ENCODE results near the gene CHRNA1. TPM values are rescaled to one million over a fixed set of nuclear protein-coding genes. Genes with fewer than 3 reads are reported as not detected.
A peak's percentile ranks its signal among the peaks of the same experiment; 100 is the strongest.

The CHRNA1 gene
- total RNA-seq: not detected

DNA sequence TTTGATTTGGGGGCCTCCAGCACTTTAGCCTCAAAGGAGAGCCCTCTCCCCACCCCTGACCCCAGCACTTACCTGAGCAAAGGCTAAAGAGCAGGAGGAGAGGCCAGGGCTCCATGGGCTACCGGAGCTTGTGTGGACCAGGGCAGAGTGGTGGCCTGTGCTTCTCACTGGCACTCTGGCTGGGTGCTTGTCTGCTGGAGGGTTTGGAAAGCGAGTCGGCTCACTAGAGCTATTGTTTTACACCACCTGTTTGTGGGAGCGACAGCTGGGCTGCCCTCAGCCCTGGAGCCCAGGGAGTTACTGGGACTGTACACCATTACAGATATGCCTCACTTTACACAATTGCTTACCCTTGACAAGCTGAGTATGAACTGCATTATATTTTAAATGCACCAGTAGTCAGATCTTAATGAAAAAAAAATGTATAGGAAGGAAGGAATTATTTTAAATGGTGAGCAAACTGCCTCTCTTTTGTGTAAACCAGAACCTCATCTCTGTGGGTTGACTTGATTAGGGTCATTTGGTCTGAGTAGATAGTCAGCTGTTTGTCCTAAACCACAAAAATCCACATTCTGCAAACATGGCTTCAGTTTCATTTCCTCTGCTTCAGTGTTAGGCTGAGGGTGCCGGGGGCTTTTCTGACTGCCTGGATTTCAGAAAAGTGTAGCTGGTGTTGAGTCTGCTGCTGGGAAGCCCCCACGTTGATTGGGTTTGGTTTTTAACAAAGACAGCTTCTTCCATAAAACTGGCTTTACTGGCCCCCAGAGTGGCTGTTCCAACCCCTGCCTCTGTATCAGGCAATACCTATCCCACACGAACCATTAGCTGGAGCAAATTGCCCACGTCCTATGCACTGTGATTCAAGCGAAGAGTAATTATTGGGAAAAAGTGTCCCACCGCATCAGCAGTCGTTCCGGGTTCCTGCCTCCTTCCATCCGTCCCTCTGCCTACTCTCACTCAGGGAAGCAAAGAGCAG lies at the start of gene CHRNA1:
Gene CHRNA1, minus strand, starts transcription at position 193 of the 976 bp plus-strand sequence. Its CDS starts 78 bp downstream, at position 115.
- DNase-seq (ENCODE audit: low spot score): no peak

DNA sequence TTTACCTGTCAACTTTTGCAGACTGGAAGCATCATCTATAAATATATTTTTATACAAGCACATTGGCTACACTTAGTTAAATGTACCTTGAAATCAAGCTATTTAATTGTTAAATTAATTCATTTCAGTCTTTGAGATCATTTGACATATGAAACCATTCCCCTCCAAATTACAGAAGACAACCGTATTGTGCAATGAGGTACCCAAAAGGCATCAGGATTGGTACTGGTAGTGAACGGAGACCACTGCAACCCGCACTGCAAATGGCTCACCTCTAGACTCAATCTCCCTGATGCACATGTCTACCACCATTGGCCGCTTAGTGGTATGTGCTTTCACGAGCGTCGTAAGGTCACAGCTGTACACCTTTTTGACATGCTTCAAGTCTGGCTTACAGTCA lies 47.8 kb upstream of the CHRNA1 start:
- DNase-seq (ENCODE audit: low spot score): no peak

GRCh38 chr2:174807931-174808330 lies 43.7 kb upstream of the CHRNA1 start:
- no peak for DNase-seq (ENCODE audit: low spot score)

- no peak for DNase-seq (ENCODE audit: low spot score)
These were observed 41.5 kb upstream of the CHRNA1 start for GRCh38 chr2:174805803-174806202.

GRCh38 chr2:174802459-174802858 lies 38.2 kb upstream of the CHRNA1 start:
- no peak for DNase-seq (ENCODE audit: low spot score)

DNA sequence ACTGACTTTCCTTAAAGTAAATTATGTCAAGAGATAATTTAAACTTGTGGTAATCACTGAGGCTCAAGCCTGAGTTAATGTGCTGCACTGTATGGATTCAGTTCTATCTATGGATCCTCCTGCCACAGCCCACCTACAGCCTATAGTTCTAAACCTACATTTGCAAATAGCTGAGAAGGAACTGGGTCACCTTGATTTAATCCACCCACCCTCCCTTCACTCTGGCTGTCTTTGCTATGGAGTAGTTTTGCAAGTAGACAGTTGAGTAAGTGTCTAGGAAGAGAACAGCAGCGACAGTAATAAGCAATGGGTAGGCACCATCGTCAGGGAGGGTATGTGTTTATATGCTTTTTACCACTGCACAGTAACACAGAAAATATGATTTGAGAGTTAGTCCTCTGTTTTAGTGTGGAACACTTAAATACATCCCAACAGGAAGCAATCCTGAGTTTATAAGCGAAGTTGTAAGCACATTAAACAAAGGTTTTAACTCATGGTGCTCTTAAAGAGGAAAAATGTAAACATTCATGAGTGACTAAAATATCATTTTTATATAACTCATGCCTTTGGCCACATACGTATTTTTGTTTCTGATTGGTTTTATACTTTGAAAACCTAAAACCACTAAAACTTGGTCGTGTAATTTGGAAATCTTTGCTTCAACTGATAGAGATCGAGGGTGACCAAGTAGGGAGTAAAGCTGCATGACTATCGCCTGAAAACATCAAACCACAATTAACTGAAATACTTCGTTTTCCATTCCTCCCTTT lies 36.3 kb upstream of the CHRNA1 start:
- DNase-seq (ENCODE audit: low spot score): no peak

GRCh38 chr2:174798801-174799200 lies 34.5 kb upstream of the CHRNA1 start:
- no peak for DNase-seq (ENCODE audit: low spot score)

DNA sequence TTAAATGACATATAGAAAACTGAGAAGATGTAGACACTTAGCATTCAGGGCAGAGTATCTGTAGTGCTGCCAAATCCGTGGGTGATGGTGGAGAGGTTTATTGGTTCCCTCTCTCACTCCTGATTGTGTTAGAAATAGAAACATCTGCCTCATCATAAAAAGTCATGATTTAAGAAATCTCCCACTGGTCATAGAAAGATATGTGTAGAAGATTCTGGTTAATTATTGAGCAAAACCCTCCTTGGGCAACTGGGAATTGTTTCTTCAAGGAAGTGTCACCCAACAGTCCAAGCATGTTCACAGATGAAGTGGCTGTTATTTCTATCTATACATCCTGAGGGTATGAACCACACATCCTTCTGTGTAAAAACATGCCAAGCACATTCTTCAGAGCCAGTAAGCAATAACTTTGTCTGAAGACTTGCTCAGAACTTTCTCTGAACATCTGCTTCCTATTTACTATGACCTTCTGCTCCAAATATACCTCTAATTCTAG lies 33.6 kb upstream of the CHRNA1 start:
- no peak for DNase-seq (ENCODE audit: low spot score)

DNA sequence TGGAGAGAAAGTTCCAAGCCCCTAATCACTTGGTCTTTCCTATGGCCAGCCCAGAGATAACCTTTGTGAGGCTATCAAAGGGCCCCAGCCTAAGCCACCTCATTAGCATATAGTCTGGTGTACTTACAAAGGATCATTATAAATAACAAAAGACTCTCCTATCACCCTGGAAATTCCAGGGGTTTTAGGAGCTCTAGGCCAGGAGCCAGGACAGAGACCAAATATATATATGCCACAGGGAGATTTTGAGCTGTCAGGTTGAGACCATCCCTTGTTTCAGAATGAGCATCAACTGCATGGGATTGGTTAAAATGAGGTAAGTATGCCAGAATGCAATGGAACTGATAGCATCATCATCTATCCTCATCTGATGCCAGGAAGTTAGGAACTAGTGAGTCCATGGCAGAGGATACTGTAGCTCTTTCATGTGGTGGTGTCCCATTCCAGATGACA lies 32.1 kb upstream of the CHRNA1 start:
- DNase-seq (ENCODE audit: low spot score): no peak

- no peak for DNase-seq (ENCODE audit: low spot score)
These were observed 30.6 kb upstream of the CHRNA1 start for GRCh38 chr2:174794851-174795374.

DNA sequence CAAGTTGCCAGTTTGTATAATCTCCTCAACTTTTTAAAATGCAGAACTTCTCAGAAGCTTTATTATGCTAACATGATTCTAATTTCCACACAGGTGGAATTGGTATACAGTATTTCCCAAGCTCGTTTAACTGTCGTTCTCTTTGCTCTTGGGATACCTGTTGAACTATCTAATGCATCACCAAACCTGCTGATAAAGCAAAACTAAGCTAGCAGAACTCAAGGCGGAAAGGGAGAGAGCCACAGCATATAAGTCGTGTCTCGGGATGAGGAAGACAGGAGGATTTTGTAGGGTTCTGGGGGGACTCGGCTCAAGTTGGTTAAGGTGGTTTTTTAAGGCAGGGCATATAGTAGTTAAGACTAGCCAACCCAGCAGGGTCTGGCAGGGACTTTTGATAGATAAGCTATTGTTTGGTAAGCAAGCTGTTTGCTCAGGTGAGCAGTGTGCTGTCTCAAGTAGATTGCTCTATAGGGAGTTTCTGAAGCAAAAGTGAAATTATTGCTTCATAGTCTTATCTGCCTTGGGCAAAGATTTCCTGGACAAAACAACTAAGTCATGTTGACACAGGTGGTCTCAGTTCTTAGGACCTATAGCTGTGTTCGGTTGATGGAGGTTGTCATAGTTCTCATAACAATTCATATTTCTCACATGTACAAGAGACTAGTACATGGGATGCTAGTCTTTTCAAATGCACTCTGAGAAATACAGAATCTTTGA lies 28.2 kb upstream of the CHRNA1 start:
- no peak for DNase-seq (ENCODE audit: low spot score)

DNA sequence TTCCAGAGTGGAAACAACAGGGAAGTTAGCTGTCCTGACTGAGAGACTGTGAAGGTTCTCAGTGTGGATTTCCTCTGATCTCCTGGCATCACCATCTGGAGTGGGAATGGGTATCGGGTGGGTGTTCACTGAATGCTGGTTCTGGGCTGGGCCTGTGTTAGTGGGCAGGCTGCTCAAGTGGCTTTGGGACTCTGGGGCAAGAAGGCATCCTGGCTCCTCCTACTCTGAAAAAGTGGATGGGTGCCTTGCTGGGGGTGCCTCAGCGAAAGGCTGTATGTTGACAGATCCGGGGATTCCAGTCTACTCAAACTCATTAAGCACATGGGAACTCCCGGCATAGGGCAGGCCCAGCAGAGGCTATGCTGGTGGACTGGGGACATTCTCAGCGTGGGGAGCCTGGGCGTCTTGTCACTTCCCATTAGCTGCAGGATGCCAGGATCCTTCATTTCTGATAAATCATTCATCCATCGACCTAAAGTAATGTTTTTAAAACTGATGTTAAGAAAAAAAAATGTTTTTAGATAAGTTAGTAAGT lies 27.5 kb upstream of the CHRNA1 start:
- DNase-seq (ENCODE audit: low spot score): no peak

GRCh38 chr2:174791020-174791419 lies 26.7 kb upstream of the CHRNA1 start:
- no peak for DNase-seq (ENCODE audit: low spot score)

DNA sequence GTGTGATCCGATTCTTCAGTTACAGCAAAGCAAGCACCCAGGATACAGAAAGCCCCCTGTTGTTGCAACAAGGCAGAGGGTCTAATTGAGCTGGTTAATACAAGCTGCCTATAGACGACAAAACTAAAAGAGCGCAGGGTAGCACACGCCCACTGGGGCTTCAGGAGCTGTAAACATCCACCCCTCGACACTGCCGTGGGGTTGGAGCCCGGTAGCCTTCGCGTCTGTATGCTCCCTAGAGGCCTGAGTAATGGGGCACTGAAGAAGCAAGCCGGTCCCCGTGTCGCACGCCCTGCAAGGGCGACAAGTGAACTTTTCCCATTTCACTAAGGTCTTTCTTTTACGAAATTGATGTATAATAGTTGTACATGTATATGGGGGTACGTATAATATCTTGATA lies 24.7 kb upstream of the CHRNA1 start:
- no peak for DNase-seq (ENCODE audit: low spot score)

- no peak for DNase-seq (ENCODE audit: low spot score)
These were observed 24.1 kb upstream of the CHRNA1 start for GRCh38 chr2:174788291-174788929.

GRCh38 chr2:174787487-174788205 lies 23.4 kb upstream of the CHRNA1 start:
- DNase-seq (ENCODE audit: low spot score): peak; percentile 33

DNA sequence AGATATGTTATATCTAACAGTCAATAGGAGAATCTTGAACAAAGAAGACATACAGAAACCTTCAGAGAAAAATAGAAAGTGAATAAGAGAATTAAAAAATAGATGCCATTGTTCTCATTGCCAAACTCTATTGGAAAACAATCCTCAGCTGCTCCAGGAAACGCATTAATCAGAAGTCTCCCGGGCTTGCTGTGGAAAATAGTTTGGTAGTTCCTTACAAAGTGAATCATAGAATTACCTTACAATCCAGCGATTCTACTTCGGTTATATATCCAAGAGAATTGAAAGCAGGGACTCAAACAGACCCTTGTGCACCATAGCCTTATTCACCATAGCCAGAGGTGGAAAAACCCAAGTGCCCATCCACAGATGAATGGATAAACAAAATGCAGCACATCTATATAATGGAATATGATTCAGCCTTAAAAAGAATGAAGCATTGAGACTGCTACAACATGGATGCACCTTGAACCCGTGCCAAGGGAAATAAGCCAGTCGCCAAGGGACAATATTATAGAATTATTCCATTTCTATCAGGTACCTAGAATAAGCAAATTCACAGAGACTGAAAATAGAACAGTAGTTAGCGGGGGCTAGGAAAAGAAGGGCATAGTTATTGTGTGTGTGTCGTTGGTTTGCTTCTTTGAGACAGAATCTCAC lies 21.9 kb upstream of the CHRNA1 start:
- DNase-seq (ENCODE audit: low spot score): no peak

DNA sequence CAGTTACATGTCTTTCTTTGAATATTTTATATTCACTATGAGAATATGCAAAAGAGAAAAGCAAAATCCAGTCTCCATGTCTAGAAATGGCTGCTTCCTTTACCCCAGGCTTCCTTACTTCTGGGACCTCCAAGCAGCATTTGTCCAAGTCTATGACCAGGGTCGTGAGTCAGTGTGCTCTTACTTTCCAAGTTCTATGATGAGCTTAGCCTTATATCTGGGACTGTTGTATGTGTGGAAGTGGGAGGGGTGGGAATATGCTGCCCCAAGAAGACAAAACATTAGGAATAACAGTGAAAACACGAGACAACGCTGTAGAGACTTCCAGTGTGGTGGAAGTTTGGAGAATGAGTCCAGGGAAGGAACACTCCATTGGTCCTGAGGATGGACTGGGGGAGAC lies 21.2 kb upstream of the CHRNA1 start:
- no peak for DNase-seq (ENCODE audit: low spot score)

GRCh38 chr2:174784909-174785308 lies 20.6 kb upstream of the CHRNA1 start:
- DNase-seq (ENCODE audit: low spot score): no peak

GRCh38 chr2:174784316-174784715 lies 20.0 kb upstream of the CHRNA1 start:
- DNase-seq (ENCODE audit: low spot score): no peak
